Upper lobe of left lung (tissue), 4 donors: Measurements from ENCODE around the gene GREB1L.

Experiments used
- EP300 ChIP-seq, 4 donors: sonication (generic); formaldehyde crosslinking; IDR thresholded peaks; one replicate each; pipeline ENCODE4 v1.5.1; 2017; ENCODE audit warnings: antibody characterized with exemption in 4 of 4, control low read depth in 2 of 4
- TF ChIP-seq, protein P1 (sequence below), 6 experiments: fragments of 450-650 bp in 4 of 6; fragments of 200-600 bp in 2 of 6; sonication (generic) in 2 of 6; IDR thresholded peaks; one replicate each; pipeline ENCODE4 v1.5.1; 2016 to 2019; ENCODE audit warnings: antibody characterized with exemption in 6 of 6

DNA sequence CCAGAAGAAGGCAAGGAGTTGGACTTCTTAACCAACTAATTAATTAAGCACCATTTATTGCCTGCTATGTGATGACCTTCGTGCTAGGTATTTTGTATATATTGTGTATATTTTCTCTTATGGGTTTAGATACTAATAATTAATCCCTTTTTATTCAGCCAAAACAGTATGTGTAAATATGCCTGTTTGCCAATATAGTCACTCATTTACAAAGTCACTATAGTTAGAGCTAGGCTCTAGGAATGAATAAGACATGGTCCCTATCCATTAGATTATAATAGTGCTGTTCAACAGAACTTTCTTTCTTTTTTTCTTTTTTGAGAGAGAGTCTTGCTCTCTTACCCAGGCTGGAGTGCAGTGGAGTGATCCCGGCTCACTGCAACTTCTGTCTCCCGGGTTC is 51.4 kb downstream of the GREB1L start:
- TF ChIP-seq, protein P1, sequence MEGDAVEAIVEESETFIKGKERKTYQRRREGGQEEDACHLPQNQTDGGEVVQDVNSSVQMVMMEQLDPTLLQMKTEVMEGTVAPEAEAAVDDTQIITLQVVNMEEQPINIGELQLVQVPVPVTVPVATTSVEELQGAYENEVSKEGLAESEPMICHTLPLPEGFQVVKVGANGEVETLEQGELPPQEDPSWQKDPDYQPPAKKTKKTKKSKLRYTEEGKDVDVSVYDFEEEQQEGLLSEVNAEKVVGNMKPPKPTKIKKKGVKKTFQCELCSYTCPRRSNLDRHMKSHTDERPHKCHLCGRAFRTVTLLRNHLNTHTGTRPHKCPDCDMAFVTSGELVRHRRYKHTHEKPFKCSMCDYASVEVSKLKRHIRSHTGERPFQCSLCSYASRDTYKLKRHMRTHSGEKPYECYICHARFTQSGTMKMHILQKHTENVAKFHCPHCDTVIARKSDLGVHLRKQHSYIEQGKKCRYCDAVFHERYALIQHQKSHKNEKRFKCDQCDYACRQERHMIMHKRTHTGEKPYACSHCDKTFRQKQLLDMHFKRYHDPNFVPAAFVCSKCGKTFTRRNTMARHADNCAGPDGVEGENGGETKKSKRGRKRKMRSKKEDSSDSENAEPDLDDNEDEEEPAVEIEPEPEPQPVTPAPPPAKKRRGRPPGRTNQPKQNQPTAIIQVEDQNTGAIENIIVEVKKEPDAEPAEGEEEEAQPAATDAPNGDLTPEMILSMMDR (IDR thresholded peaks at IDR 0.05): no peak
- no peak for TF ChIP-seq EP300 (IDR thresholded peaks at IDR 0.05)
